ENCODE results near the gene TXNDC2.
"Not testable (repeated sequence)": the region's sequence is repeated elsewhere in the genome, so short reads cannot be mapped to it uniquely, and the experiment has no call there.

The TXNDC2 gene

DNA sequence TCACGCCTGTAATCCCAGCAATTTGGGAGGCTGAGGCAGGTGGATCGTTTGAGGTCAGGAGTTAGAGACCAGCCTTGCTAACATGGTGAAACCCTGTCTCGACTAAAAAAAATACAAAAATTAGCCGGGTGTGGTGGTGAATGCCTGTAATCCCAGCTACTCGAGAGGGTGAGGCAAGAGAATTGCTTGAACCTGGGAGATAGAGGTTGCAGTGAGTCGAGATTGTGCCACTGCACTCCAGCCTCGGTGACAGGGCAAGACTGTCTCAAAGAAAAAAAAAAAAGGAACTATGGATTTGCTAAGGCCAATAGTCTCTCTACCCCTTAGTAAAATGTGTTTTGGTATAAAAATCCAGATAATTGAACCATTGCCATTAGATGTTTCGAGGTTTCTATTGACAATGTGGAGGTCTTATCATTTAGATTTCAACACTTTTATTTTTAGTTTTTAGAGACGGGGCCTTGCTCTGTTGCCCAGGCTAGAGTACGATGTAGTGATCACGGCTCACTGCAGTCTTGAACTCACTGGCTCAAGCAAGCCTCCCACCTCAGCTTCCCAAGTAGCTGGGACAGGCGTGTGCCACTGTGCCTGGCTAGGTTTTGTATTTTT is 1.1 kb upstream of the TXNDC2 start:
- DNase-seq (ENCODE audit: low spot score): no peak

DNA sequence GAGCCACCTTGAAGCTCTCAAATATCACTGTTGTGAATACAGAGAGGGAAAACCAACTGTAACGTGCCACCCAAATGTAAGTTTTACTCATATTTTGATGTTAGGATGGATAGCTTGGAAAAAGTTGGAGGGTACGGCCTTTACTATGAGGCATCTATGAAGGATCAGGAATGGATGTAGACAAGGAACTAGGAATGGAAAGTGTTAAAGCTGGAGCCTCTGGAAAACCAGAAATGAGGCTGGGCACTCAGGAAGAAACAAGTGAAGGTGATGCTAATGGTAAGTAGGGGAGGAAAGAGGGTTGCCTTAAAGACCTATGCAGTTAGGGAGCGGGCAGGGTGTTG is 204 bp downstream of the TXNDC2 start:
- no peak for DNase-seq (ENCODE audit: low spot score)

- no peak for DNase-seq (ENCODE audit: low spot score)
Observed at GRCh38 chr18:9887992-9888391, 2.2 kb downstream of the TXNDC2 start.

- DNase-seq (ENCODE audit: low spot score): no peak
Observed at GRCh38 chr18:9890196-9890595, 4.4 kb downstream of the TXNDC2 start.

DNA sequence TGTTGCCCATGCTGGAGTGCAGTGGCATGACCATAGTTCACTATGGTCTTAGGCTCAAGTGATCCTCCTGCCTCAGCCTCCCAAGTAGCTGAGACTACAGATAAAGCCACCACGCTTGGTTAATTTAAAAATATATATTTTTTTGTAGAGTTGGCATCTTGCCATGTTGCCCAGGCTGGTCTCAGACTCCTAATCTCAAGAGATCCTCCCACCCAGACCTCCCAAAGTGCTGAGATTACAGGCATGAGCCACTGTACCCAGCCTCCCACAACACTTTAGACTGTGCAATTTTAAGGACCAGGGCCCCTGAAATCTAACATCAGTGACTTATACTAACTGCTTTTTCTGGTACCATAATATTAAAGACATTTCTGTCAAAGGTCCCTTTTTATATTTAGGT is 5.2 kb downstream of the TXNDC2 start:
- DNase-seq (ENCODE audit: low spot score): no peak

- not testable (repeated sequence) for DNase-seq (ENCODE audit: low spot score)
Observed at GRCh38 chr18:9891515-9891914, 5.7 kb downstream of the TXNDC2 start.

GRCh38 chr18:9894454-9895068 is 8.8 kb downstream of the TXNDC2 start:
- no peak for DNase-seq (ENCODE audit: low spot score)

DNA sequence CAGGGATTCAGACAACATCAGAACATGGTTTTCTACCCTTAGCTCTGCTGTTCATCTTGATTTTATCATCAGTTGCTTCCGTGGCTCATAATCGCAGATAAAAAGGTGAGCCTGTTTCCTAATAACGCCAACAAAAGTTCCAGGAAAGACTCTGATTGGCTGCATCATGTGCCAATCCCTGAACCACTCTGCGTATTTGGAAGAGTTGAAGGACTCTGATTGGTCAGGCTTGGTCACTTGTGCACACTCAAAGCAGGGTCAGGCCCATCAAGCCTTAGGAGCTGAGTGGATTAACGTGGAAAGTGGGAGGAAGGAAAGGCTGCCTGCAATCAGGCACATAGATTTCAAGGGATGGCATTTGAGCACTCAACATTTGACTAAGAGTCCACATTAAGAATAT is 11.4 kb downstream of the TXNDC2 start:
- DNase-seq (ENCODE audit: low spot score): no peak

- not testable (repeated sequence) for DNase-seq (ENCODE audit: low spot score)
Observed at GRCh38 chr18:9897787-9898291, 12.1 kb downstream of the TXNDC2 start.

- no peak for DNase-seq (ENCODE audit: low spot score)
Observed at GRCh38 chr18:9898792-9899549, 13.2 kb downstream of the TXNDC2 start.

- DNase-seq (ENCODE audit: low spot score): not testable (repeated sequence)
Observed at GRCh38 chr18:9899550-9899930, 13.8 kb downstream of the TXNDC2 start.

- DNase-seq (ENCODE audit: low spot score): no peak
Observed at GRCh38 chr18:9900699-9901098, 14.9 kb downstream of the TXNDC2 start.

DNA sequence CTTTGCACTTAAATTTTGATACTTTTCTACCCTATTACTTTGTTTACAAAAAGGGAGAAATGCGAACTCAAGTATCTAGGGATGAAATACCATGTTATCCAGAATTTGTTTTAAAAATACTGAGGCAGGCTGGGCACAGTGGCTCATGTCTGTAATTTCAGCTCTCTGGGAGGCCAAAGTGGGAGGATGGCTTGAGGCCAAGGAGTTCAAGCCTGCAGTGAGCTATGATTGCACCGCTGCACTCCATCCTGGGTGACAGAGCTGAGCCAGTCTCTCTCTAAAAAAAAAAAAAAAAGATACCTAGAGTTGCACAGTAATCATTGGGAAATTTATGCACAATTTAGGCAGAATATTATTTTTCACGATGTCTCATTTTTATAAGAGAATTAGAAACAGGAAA is 15.6 kb downstream of the TXNDC2 start:
- no peak for DNase-seq (ENCODE audit: low spot score)

GRCh38 chr18:9902264-9902663 is 16.5 kb downstream of the TXNDC2 start:
- DNase-seq (ENCODE audit: low spot score): not testable (repeated sequence)

GRCh38 chr18:9902832-9903231 is 17.1 kb downstream of the TXNDC2 start:
- no peak for DNase-seq (ENCODE audit: low spot score)

DNA sequence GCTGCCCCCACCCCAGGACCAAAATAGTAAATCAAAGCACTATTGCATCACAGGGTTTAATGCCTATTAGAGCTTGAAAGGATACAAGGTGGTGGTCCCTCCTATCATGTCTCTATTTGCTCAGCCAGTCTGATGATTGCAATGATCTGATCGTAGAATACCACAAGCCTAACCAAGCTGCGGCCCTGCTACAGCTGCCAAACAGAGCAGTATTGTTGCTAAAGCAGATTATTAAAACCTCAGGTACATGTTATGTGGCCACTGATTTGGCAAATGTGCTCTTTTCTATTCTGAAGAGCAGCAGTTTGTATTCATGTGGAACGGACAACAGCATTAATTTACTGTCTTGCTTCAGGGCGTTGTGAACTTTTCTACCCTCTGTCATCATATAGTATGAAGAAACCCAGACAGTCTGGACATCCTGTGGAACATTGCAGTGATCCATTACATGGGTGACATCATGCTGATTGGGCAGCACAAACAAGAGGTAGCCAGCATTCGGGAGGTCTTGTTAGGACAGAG is 19.7 kb downstream of the TXNDC2 start:
- DNase-seq (ENCODE audit: low spot score): no peak

GRCh38 chr18:9906481-9906880 is 20.7 kb downstream of the TXNDC2 start:
- no peak for DNase-seq (ENCODE audit: low spot score)

DNA sequence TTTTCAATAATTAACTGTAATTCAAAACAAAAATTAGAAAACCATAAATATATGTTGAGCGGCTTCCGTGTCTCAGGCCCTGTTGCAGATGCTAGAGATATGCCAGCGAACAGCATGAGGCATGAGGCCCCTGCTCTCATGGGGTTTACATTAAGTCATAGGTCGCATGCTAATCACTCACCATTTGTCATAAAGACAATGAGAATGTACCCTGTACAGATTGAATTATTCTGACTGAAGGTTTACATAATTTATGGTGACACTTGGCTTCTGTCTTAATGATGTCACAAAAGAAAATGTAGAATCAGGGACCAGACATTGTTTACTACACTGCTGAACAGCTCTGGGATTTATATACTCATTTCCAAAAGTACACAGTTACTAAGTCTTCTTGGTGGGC is 22.1 kb downstream of the TXNDC2 start:
- DNase-seq (ENCODE audit: low spot score): no peak

- DNase-seq (ENCODE audit: low spot score): no peak
Observed at GRCh38 chr18:9910071-9910470, 24.3 kb downstream of the TXNDC2 start.

GRCh38 chr18:9910661-9911060 is 24.9 kb downstream of the TXNDC2 start:
- no peak for DNase-seq (ENCODE audit: low spot score)

- no peak for DNase-seq (ENCODE audit: low spot score)
Observed at GRCh38 chr18:9911226-9911625, 25.5 kb downstream of the TXNDC2 start.

GRCh38 chr18:9912285-9912684 is 26.5 kb downstream of the TXNDC2 start:
- DNase-seq (ENCODE audit: low spot score): not testable (repeated sequence)

- DNase-seq (ENCODE audit: low spot score): no peak
Observed at GRCh38 chr18:9913151-9913525, 27.4 kb downstream of the TXNDC2 start.
